GM23338 (cell line): ENCODE results near the gene ORAI3. TPM values are rescaled to one million over a fixed set of nuclear protein-coding genes. Genes with fewer than 3 reads are reported as not detected.

ENCODE experiments used
- ATAC-seq: fragments of 200-7000 bp; cut with Tn5 transposase; 3 replicates; pipeline ENCODE4 v1.9.1; 2020
- DNase-seq: peaks from one replicate; pipeline ENCODE4 v3.0.0-alpha.2; 2015; ENCODE audit warnings: low spot score
- H2AFZ ChIP-seq: fragments of 200-600 bp; sonication (generic); 2 replicates; pipeline ENCODE4 v1.8.0; 2016; ENCODE audit warnings: antibody characterized with exemption, mild to moderate bottlenecking, moderate library complexity
- H3F3A ChIP-seq: fragments of 200-600 bp; sonication (generic); replicated peaks from 2 replicates; pipeline ENCODE4 v1.8.0; 2017; ENCODE audit warnings: antibody characterized with exemption, mixed run types, low read depth
- H3K27ac ChIP-seq: fragments of 200-600 bp; sonication (generic); 2 replicates; pipeline ENCODE4 v1.6.1; 2016; ENCODE audit warnings: low read depth
- H3K27me3 ChIP-seq: fragments of 200-600 bp; sonication (generic); 2 replicates; pipeline ENCODE4 v1.8.0; 2016; ENCODE audit warnings: mild to moderate bottlenecking, mixed run types, moderate library complexity; ENCODE audit not compliant: insufficient read depth
- H3K36me3 ChIP-seq: fragments of 200-600 bp; sonication (generic); 2 replicates; pipeline ENCODE4 v1.8.0; 2016; ENCODE audit warnings: mild to moderate bottlenecking; ENCODE audit not compliant: insufficient read depth
- H3K4me1 ChIP-seq: fragments of 200-600 bp; sonication (generic); 2 replicates; pipeline ENCODE4 v1.8.0; 2016; ENCODE audit warnings: mild to moderate bottlenecking, moderate library complexity; ENCODE audit not compliant: insufficient read depth
- H3K4me2 ChIP-seq: fragments of 200-600 bp; sonication (generic); 2 replicates; pipeline ENCODE4 v1.7.1; 2017; ENCODE audit warnings: mixed run types
- H3K4me3 ChIP-seq: fragments of 200-600 bp; sonication (generic); 2 replicates; pipeline ENCODE4 v1.6.1; 2016; ENCODE audit warnings: mixed run types
- H3K79me2 ChIP-seq: fragments of 200-600 bp; sonication (generic); replicated peaks from 2 replicates; pipeline ENCODE4 v1.8.0; 2017; ENCODE audit warnings: mild to moderate bottlenecking; ENCODE audit not compliant: insufficient read depth
- H3K9me2 ChIP-seq: fragments of 200-600 bp; sonication (generic); 2 replicates; pipeline ENCODE4 v1.8.0; 2017; ENCODE audit not compliant: insufficient read depth
- H4K20me1 ChIP-seq: fragments of 200-600 bp; sonication (generic); replicated peaks from 2 replicates; pipeline ENCODE4 v1.8.0; 2017; ENCODE audit warnings: mild to moderate bottlenecking; ENCODE audit not compliant: insufficient read depth
- H3K27ac Mint-ChIP-seq: 2 replicates; pipeline ENCODE4 v1.8.0; 2020; ENCODE audit warnings: inconsistent platforms, mild to moderate bottlenecking, moderate library complexity, mixed read lengths
- H3K27me3 Mint-ChIP-seq: 3 replicates; pipeline ENCODE4 v1.8.0; 2022; ENCODE audit warnings: low read depth, mild to moderate bottlenecking, moderate library complexity, mixed read lengths, inconsistent platforms; ENCODE audit not compliant: insufficient read depth, poor library complexity
- H3K36me3 Mint-ChIP-seq: 3 replicates; pipeline ENCODE4 v1.8.0; 2021; ENCODE audit warnings: low read depth, mild to moderate bottlenecking, inconsistent platforms, moderate library complexity, mixed read lengths
- H3K4me1 Mint-ChIP-seq: 3 replicates; pipeline ENCODE4 v1.8.0; 2020; ENCODE audit warnings: mild to moderate bottlenecking, inconsistent platforms, mixed read lengths
- H3K4me3 Mint-ChIP-seq: 3 replicates; pipeline ENCODE4 v1.8.0; 2021; ENCODE audit warnings: moderate library complexity, mild to moderate bottlenecking, inconsistent platforms, mixed read lengths
- H3K9me3 Mint-ChIP-seq: 3 replicates; pipeline ENCODE4 v1.8.0; 2020; ENCODE audit warnings: moderate library complexity, mild to moderate bottlenecking, inconsistent platforms, mixed read lengths
- CREB1 ChIP-seq: fragments of 250-450 bp; sonication (Bioruptor Pico); IDR thresholded peaks from 2 replicates; pipeline ENCODE4 v1.5.0; 2020; ENCODE audit warnings: low read depth, mild to moderate bottlenecking, moderate library complexity
- CTCF ChIP-seq, 2 experiments: fragments of 200-600 bp in 1 of 2; sonication (generic) in 1 of 2; conservative IDR thresholded peaks; 2 replicates each; pipeline versions ENCODE4 v1.5.1 to v1.6.1; 2016 to 2017; ENCODE audit warnings: antibody characterized with exemption in 2 of 2, low read depth in 2 of 2, mild to moderate bottlenecking in 2 of 2, moderate library complexity in 1 of 2
- ETS1 ChIP-seq: IDR thresholded peaks from 2 replicates; pipeline ENCODE4 v1.6.1; 2016; ENCODE audit warnings: antibody characterized with exemption
- EZH2 ChIP-seq: fragments of 200-600 bp; sonication (generic); IDR thresholded peaks from one replicate; pipeline ENCODE4 v1.8.0; 2017; ENCODE audit warnings: antibody characterized with exemption, mild to moderate bottlenecking, low read depth; ENCODE audit not compliant: unreplicated experiment
- EZH2phosphoT487 ChIP-seq: fragments of 200-600 bp; sonication (generic); IDR thresholded peaks from one replicate; pipeline ENCODE4 v1.8.1; 2018; ENCODE audit warnings: antibody characterized with exemption; ENCODE audit not compliant: unreplicated experiment
- JUNB ChIP-seq: IDR thresholded peaks from one replicate; pipeline ENCODE4 v1.6.1; 2016; ENCODE audit warnings: antibody characterized with exemption; ENCODE audit not compliant: unreplicated experiment
- POLR2AphosphoS5 ChIP-seq: IDR thresholded peaks from 2 replicates; pipeline ENCODE4 v1.6.1; 2016; ENCODE audit warnings: antibody characterized with exemption, low read depth
- ZNF331 ChIP-seq: fragments of 250-450 bp; sonication (Bioruptor Pico); IDR thresholded peaks from 2 replicates; pipeline ENCODE4 v1.5.0; 2020; ENCODE audit warnings: low read depth, mild to moderate bottlenecking, moderate library complexity
- polyA plus RNA-seq: library from polyadenylated mRNA; unstranded; fragments of >200 nt; fragmentation: Nextera tagmentation; extraction: Ambion mirVana; gene quantifications from 2 replicates; pipeline ENCODE4 v1.2.1, GENCODE V29; 2016
- total RNA-seq: library from RNA; depleted of rRNA; stranded (reverse); fragments of >200 nt; shearing (Covaris generic); gene quantifications from 2 replicates; pipeline ENCODE4 v1.2.3, GENCODE V29; 2014
- TF ChIP-seq, protein P1 (sequence below): fragments of 250-450 bp; sonication (Bioruptor Pico); IDR thresholded peaks from 2 replicates; pipeline ENCODE4 v1.5.0; 2020; ENCODE audit warnings: mild to moderate bottlenecking, moderate library complexity

Gene ORAI3
- total and polyA plus RNA-seq, 2 experiments from 2014 or later = 6.9 to 15.9 TPM

- peak overlapping the region; percentile 99 for H3K4me2 ChIP-seq
- H3K27ac ChIP-seq = peak overlapping the region; percentile 100
- H3K36me3 ChIP-seq = peaks cover 29% of the 10 kb centered on the region
- no peaks in the 10 kb centered on the region for H3K9me2 ChIP-seq
- ATAC-seq (peak; percentile 62), DNase-seq (peak; percentile 93)
- peak overlapping the region; percentile 94 for H3K4me3 Mint-ChIP-seq
- H4K20me1 ChIP-seq = peaks cover 21% of the 10 kb centered on the region
- no peaks in the 10 kb centered on the region for H3K4me1 ChIP-seq
- TF ChIP-seq CTCF (conservative IDR thresholded peaks at IDR 0.05; ENCODE audit: low read depth in 2 of 2) = peak; percentile 27 to 35
- no peak for TF ChIP-seq EZH2
- peak; percentile 9; the same call in 1 of the 2 replicates for TF ChIP-seq ETS1
- no peak for TF ChIP-seq EZH2phosphoT487
- peak; percentile 47 for TF ChIP-seq POLR2AphosphoS5
- TF ChIP-seq JUNB = no peak
- TF ChIP-seq CREB1 (CRISPR knock-in tag) = no peak
- TF ChIP-seq ZNF331 (CRISPR knock-in tag) = no peak
- TF ChIP-seq, protein P1, sequence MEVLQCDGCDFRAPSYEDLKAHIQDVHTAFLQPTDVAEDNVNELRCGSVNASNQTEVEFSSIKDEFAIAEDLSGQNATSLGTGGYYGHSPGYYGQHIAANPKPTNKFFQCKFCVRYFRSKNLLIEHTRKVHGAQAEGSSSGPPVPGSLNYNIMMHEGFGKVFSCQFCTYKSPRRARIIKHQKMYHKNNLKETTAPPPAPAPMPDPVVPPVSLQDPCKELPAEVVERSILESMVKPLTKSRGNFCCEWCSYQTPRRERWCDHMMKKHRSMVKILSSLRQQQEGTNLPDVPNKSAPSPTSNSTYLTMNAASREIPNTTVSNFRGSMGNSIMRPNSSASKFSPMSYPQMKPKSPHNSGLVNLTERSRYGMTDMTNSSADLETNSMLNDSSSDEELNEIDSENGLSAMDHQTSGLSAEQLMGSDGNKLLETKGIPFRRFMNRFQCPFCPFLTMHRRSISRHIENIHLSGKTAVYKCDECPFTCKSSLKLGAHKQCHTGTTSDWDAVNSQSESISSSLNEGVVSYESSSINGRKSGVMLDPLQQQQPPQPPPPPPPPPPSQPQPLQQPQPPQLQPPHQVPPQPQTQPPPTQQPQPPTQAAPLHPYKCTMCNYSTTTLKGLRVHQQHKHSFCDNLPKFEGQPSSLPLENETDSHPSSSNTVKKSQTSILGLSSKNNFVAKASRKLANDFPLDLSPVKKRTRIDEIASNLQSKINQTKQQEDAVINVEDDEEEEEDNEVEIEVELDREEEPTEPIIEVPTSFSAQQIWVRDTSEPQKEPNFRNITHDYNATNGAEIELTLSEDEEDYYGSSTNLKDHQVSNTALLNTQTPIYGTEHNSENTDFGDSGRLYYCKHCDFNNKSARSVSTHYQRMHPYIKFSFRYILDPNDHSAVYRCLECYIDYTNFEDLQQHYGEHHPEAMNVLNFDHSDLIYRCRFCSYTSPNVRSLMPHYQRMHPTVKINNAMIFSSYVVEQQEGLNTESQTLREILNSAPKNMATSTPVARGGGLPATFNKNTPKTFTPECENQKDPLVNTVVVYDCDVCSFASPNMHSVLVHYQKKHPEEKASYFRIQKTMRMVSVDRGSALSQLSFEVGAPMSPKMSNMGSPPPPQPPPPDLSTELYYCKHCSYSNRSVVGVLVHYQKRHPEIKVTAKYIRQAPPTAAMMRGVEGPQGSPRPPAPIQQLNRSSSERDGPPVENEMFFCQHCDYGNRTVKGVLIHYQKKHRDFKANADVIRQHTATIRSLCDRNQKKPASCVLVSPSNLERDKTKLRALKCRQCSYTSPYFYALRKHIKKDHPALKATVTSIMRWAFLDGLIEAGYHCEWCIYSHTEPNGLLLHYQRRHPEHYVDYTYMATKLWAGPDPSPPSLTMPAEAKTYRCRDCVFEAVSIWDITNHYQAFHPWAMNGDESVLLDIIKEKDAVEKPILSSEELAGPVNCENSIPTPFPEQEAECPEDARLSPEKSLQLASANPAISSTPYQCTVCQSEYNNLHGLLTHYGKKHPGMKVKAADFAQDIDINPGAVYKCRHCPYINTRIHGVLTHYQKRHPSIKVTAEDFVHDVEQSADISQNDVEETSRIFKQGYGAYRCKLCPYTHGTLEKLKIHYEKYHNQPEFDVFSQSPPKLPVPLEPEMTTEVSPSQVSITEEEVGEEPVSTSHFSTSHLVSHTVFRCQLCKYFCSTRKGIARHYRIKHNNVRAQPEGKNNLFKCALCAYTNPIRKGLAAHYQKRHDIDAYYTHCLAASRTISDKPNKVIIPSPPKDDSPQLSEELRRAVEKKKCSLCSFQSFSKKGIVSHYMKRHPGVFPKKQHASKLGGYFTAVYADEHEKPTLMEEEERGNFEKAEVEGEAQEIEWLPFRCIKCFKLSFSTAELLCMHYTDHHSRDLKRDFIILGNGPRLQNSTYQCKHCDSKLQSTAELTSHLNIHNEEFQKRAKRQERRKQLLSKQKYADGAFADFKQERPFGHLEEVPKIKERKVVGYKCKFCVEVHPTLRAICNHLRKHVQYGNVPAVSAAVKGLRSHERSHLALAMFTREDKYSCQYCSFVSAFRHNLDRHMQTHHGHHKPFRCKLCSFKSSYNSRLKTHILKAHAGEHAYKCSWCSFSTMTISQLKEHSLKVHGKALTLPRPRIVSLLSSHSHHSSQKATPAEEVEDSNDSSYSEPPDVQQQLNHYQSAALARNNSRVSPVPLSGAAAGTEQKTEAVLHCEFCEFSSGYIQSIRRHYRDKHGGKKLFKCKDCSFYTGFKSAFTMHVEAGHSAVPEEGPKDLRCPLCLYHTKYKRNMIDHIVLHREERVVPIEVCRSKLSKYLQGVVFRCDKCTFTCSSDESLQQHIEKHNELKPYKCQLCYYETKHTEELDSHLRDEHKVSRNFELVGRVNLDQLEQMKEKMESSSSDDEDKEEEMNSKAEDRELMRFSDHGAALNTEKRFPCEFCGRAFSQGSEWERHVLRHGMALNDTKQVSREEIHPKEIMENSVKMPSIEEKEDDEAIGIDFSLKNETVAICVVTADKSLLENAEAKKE (CRISPR knock-in tag) = no peak
- H3F3A ChIP-seq = peaks cover 27% of the 10 kb centered on the region
- peaks cover 34% of the 10 kb centered on the region for H3K36me3 Mint-ChIP-seq
- peak overlapping the region; percentile 100 for H3K27ac Mint-ChIP-seq
- no peaks in the 10 kb centered on the region for H3K27me3 ChIP-seq
- peak overlapping the region; percentile 100 for H2AFZ ChIP-seq
- peaks cover 13% of the 10 kb centered on the region for H3K4me1 Mint-ChIP-seq
- H3K4me3 ChIP-seq = peak overlapping the region; percentile 100
- no peaks in the 10 kb centered on the region for H3K9me3 Mint-ChIP-seq
- H3K79me2 ChIP-seq = peaks cover 29% of the 10 kb centered on the region
- peaks cover 13% of the 10 kb centered on the region for H3K27me3 Mint-ChIP-seq
Observed at GRCh38 chr16:30956601-30957455, 8.0 kb downstream of the ORAI3 start.
